Right lobe of liver (tissue), 4 donors: ENCODE results near the gene PRKG2.

Source experiments
- POLR2A ChIP-seq: fragments of 450-650 bp; IDR thresholded peaks from one replicate; pipeline ENCODE4 v1.6.1; 2017; ENCODE audit warnings: antibody characterized with exemption, mild to moderate bottlenecking
- TF ChIP-seq, protein P1 (sequence below), 4 donors: fragments of 200-600 bp in 3 of 4; fragments of 450-650 bp in 1 of 4; IDR thresholded peaks; one replicate each; pipeline versions ENCODE4 v1.5.1 to v1.8.0; 2016 to 2022; ENCODE audit warnings: antibody characterized with exemption in 4 of 4, mild to moderate bottlenecking in 2 of 4
- donor health status: DM: no; HTN: no; CAD: no.
- donor health status: DM: no; HTN: no; CAD: no.
- donor health status: DM: no; HTN: yes; CAD: no.

DNA sequence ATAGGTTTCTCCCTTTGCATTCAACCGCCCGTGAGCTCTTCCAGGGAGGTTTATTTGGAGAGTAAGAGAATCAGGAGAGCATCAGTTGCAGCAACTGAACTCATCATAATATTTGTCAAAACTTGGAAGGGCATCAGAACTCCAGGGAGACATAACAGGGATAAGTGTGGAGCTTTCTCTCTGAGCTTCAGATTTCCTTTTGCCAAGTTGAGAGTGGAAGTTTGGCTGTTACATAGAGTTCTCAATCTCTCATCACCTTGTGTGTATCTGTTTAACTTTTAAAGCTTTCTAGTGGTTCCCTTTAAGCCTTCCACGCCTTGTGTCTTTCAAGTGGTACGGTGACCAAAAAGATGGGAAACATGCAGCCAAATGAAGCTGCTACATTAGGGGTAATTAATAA lies 165.7 kb downstream of the PRKG2 start:
- TF ChIP-seq, protein P1, sequence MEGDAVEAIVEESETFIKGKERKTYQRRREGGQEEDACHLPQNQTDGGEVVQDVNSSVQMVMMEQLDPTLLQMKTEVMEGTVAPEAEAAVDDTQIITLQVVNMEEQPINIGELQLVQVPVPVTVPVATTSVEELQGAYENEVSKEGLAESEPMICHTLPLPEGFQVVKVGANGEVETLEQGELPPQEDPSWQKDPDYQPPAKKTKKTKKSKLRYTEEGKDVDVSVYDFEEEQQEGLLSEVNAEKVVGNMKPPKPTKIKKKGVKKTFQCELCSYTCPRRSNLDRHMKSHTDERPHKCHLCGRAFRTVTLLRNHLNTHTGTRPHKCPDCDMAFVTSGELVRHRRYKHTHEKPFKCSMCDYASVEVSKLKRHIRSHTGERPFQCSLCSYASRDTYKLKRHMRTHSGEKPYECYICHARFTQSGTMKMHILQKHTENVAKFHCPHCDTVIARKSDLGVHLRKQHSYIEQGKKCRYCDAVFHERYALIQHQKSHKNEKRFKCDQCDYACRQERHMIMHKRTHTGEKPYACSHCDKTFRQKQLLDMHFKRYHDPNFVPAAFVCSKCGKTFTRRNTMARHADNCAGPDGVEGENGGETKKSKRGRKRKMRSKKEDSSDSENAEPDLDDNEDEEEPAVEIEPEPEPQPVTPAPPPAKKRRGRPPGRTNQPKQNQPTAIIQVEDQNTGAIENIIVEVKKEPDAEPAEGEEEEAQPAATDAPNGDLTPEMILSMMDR (IDR thresholded peaks at IDR 0.05): no peak
- TF ChIP-seq POLR2A: no peak
